ENCODE data around the gene MSI2. TPM values are rescaled to one million over a fixed set of nuclear protein-coding genes. Genes with fewer than 3 reads are reported as not detected.

Gene MSI2
- total and polyA plus RNA-seq, 12 donors, result 25.5 to 135 (median 121) TPM

DNA sequence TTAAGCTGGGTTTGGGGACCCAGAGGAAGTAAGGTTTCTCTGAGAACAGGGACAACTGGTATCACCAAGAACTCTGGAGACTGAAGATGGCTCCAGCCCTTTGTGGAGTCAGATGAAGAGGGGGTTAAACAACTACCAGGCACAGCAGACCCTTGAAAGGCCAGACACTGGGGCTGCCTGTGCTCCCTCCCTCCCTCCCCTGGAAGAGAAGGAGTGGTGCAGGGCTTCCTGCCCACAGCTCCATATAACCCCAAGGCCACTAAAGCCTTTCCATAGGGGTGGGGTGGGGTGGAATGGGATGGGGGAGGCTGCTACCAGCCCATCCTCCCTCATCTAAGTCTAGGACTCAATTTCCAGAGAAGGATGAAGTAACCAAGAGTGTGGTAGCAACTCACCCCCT, 422.1 kb downstream of the MSI2 start:
- Histone ChIP-seq H3K27ac (no peak overlapping the region), H3K27me3 (no peaks in the 10 kb centered on the region), H3K4me3 (no peak overlapping the region), H3K36me3 (peaks cover 0 to 26% (median 0%) of the 10 kb centered on the region in 9 donors), H3K9me3 (no peaks in the 10 kb centered on the region), H3K4me1 (no peaks in the 10 kb centered on the region)
- no peak for ATAC-seq
- TF ChIP-seq, protein P1, sequence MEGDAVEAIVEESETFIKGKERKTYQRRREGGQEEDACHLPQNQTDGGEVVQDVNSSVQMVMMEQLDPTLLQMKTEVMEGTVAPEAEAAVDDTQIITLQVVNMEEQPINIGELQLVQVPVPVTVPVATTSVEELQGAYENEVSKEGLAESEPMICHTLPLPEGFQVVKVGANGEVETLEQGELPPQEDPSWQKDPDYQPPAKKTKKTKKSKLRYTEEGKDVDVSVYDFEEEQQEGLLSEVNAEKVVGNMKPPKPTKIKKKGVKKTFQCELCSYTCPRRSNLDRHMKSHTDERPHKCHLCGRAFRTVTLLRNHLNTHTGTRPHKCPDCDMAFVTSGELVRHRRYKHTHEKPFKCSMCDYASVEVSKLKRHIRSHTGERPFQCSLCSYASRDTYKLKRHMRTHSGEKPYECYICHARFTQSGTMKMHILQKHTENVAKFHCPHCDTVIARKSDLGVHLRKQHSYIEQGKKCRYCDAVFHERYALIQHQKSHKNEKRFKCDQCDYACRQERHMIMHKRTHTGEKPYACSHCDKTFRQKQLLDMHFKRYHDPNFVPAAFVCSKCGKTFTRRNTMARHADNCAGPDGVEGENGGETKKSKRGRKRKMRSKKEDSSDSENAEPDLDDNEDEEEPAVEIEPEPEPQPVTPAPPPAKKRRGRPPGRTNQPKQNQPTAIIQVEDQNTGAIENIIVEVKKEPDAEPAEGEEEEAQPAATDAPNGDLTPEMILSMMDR (IDR thresholded peaks at IDR 0.05), result no peak
- no peak for DNase-seq
- intact Hi-C loops (cut with DNase I), result loop anchor here in 5 of 10 donors (5.0 to 10.0 kb wide), 7 partner anchors 59 to 544 kb away; partner anchors contain the start of gene CCDC182 (in 1 of the 5)

DNA sequence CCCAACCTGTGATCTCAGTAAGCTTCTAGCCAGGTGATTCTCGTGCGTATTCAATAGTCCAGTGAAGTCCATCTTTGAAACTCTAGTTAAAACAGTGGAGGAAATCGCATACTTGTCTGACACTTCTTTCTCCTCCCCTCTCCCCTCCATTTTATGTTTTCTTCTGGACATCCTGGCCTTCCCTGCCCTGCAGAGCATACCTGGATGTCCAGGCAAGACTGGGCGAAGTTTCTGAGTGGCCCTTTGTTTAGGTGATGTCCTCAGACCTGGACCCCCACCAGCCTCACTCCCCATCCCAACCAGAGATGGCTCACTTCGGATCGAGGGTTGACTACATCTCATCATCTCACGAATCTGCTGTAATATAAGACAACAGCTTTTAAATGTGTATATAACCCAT, 423.0 kb downstream of the MSI2 start:
- intact Hi-C loops (cut with DNase I), result loop anchor here in 5 of 10 donors (5.0 to 10.0 kb wide), 7 partner anchors 58 to 545 kb away; partner anchors contain the start of gene CCDC182 (in 1 of the 5)
- Histone ChIP-seq H3K9me3 (no peaks in the 10 kb centered on the region), H3K4me3 (no peak overlapping the region), H3K27me3 (no peaks in the 10 kb centered on the region), H3K36me3 (peaks cover 0 to 26% (median 0%) of the 10 kb centered on the region in 9 donors), H3K4me1 (no peaks in the 10 kb centered on the region), H3K27ac (no peak overlapping the region)
- WGBS, 2 donors, result 93 to 94% methylated on average over 7 of the region's 7 CpGs
- DNase-seq, result no peak
- no peak for ATAC-seq
- TF ChIP-seq, protein P1 (IDR thresholded peaks at IDR 0.05), result no peak

DNA sequence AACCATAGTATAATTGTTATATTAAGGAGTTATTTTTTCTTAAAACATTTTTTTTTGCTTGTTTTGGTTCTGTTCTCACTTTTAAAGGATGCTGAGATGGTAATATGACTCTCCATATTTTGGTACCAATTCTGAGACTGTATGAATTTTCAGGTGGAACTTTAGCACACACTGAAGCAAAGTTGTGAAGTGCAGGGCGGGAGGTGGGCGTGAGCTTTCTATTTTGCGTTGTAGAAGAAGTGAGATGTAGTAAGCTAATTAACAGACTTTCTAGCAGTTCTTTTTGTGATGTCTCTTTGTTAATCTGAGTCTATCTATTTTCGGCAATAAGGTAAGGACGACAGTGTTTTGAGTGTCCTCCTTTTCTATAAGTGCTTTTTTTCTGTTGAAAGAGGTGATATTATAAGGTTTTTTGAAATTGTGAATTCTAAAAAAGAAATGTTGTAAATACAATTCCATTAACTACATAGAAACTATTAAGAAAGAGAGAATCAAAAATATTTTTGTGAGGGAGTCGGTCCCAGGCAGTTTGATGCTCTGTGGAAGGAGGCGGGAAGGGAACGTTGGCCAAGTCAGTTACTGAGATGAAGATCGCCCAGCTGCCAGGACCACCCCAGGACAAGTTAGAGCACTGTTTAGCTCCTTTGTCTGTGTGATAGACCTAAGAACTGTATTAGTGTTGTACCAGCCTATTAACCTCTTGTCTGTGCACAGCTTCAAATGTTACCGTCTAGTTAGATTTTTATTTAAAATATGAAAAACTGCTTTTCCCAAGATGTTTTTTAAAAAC, 423.8 kb downstream of the MSI2 start:
- 91 to 93% methylated on average over 10 of the region's 10 CpGs for WGBS, 2 donors
- Histone ChIP-seq H3K27me3 (no peaks in the 10 kb centered on the region), H3K4me3 (no peak overlapping the region), H3K4me1 (no peaks in the 10 kb centered on the region), H3K9me3 (no peaks in the 10 kb centered on the region), H3K27ac (no peak overlapping the region), H3K36me3 (peaks cover 0 to 30% (median 0%) of the 10 kb centered on the region in 9 donors)
- no peak for DNase-seq
- no peak for ATAC-seq
- TF ChIP-seq, protein P1 (IDR thresholded peaks at IDR 0.05), result no peak
- intact Hi-C loops (cut with DNase I), result loop anchor here in 5 of 10 donors (5.0 to 10.0 kb wide), 7 partner anchors 57 to 545 kb away; partner anchors contain the start of gene CCDC182 (in 1 of the 5)

DNA sequence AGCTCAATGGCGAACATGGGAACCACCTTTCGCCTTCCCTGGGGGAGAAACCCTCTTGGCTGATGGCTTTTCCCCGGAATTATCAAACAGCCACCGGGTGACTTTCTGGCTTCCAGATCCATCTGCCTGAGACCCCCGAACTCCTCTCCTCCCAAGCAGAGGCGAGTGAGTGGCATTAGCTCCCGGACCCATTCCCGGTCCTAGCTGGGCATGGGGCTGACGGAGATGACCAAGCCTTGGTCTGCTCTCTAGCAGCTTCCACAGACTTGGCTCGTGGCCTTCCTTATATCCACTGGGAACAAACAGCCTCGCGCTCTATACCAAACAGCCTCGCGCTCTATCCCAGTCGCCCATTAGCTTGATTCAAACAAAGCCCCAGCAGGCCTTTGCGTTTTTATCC, 426.4 kb downstream of the MSI2 start:
- ATAC-seq, result no peak
- Histone ChIP-seq H3K27me3 (no peaks in the 10 kb centered on the region), H3K4me1 (no peaks in the 10 kb centered on the region), H3K27ac (no peak overlapping the region), H3K36me3 (peaks cover 0 to 15% (median 0%) of the 10 kb centered on the region in 9 donors), H3K4me3 (no peak overlapping the region), H3K9me3 (no peaks in the 10 kb centered on the region)
- DNase-seq, result no peak
- intact Hi-C loops (cut with DNase I), result loop anchor here in 1 of 10 donors (10.0 kb wide), 1 partner anchor 152 kb away; no protein-coding TSS in a partner anchor
- WGBS, 2 donors, result 97 to 98% methylated on average over 16 of the region's 16 CpGs
- TF ChIP-seq, protein P1 (IDR thresholded peaks at IDR 0.05), result no peak
